ENCODE measurements around the gene PRDM8.

GRCh38 chr4:80229128-80229527, 31.8 kb downstream of the PRDM8 start:
- TF ChIP-seq CTCF (IDR thresholded peaks at IDR 0.05; ENCODE audit: insufficient read depth, low read length, poor library complexity, severe bottlenecking) (no peak), EZH2phosphoT487 (conservative IDR thresholded peaks at IDR 0.05; ENCODE audit: low read length) (no peak)
